ENCODE results near the gene LRRC53.

LRRC53 gene

DNA sequence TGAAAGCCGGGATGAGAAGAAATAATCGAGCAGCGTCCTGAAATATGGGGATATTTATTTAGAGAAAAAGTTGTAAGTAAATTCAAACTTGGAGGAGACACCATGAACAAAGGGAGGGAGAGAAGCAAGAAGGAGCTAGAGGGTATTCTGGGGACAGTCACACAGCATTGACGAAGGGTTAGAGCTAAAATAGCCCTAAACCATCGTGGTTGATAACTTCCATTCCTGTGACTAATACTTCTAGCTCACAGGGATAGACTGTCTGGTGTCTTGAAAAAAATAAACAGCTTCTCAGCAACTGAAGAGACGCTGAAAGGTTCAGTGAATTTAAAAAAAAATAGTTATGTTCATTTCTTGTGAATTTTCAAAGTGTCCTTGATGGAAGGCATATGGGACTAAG lies 86.7 kb downstream of the LRRC53 start:
- H3K9me3 ChIP-seq (ENCODE audit: control extremely low read depth in 1 of 5, control insufficient read depth in 4 of 5, insufficient read depth in 2 of 5, low read depth in 1 of 5, low read length in 4 of 5), result no peaks in the 10 kb centered on the region
- CTCF ChIA-PET, result interaction anchor here (1.0 kb wide), 1 partner anchor 569 kb away, joined by 3 read pairs; no protein-coding TSS in a partner anchor
- no peak for DNase-seq
- 96% methylated on average over 5 of the region's 6 CpGs for WGBS (ENCODE audit: insufficient coverage)
- POLR2A ChIA-PET, result no interaction called here
- H3K4me3 ChIP-seq (ENCODE audit: control insufficient read depth in 1 of 7, extremely low read depth in 1 of 7, insufficient read depth in 4 of 7, low read depth in 2 of 7, low read length in 6 of 7), result no peak overlapping the region
- H3K27ac ChIP-seq (ENCODE audit: insufficient read depth in 1 of 2, low read depth in 1 of 2, low read length in 2 of 2, poor library complexity in 1 of 2, severe bottlenecking in 2 of 2), result no peak overlapping the region
- no peaks in the 10 kb centered on the region for H3K36me3 ChIP-seq (ENCODE audit: control insufficient read depth in 4 of 4, insufficient read depth in 4 of 4, low read length in 3 of 4)
- H3K4me1 ChIP-seq (ENCODE audit: control extremely low read depth in 1 of 4, control insufficient read depth in 4 of 4, insufficient read depth in 4 of 4, low read length in 3 of 4), result no peaks in the 10 kb centered on the region
- H3K27me3 ChIP-seq (replicated peaks in 2 of 5; ENCODE audit: control insufficient read depth in 4 of 5, insufficient read depth in 5 of 5, low read length in 4 of 5), result no peaks in the 10 kb centered on the region

DNA sequence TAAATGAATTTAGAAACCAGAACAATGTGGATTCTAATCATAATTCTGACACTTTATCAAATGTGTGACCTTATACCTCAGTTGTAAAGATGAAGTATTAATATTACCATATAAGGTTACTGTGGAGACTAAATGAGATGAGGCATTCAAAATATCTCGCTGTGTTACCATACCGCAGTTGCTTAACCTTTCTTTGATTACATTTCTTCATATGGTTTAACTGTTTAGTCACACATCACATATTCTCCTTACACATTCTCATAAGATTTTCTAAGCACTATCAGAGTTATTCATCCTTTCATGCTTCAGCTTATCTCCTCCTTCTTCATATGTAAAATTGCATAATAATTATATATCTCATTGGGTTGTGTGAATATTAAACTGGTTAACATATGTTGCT lies 88.9 kb downstream of the LRRC53 start:
- Histone ChIP-seq H3K4me3 (ENCODE audit: control insufficient read depth in 1 of 7, extremely low read depth in 1 of 7, insufficient read depth in 4 of 7, low read depth in 2 of 7, low read length in 6 of 7) (no peak overlapping the region), H3K27ac (ENCODE audit: insufficient read depth in 1 of 2, low read depth in 1 of 2, low read length in 2 of 2, poor library complexity in 1 of 2, severe bottlenecking in 2 of 2) (no peak overlapping the region), H3K9me3 (ENCODE audit: control extremely low read depth in 1 of 5, control insufficient read depth in 4 of 5, insufficient read depth in 2 of 5, low read depth in 1 of 5, low read length in 4 of 5) (no peaks in the 10 kb centered on the region), H3K4me1 (ENCODE audit: control extremely low read depth in 1 of 4, control insufficient read depth in 4 of 4, insufficient read depth in 4 of 4, low read length in 3 of 4) (no peaks in the 10 kb centered on the region), H3K27me3 (replicated peaks in 2 of 5; ENCODE audit: control insufficient read depth in 4 of 5, insufficient read depth in 5 of 5, low read length in 4 of 5) (no peaks in the 10 kb centered on the region), H3K36me3 (ENCODE audit: control insufficient read depth in 4 of 4, insufficient read depth in 4 of 4, low read length in 3 of 4) (no peaks in the 10 kb centered on the region)
- WGBS (ENCODE audit: insufficient coverage), result no CpG with 5 or more reads among the region's 2 CpGs
- DNase-seq, result no peak
- ChIA-PET CTCF (no interaction called here), POLR2A (no interaction called here)

DNA sequence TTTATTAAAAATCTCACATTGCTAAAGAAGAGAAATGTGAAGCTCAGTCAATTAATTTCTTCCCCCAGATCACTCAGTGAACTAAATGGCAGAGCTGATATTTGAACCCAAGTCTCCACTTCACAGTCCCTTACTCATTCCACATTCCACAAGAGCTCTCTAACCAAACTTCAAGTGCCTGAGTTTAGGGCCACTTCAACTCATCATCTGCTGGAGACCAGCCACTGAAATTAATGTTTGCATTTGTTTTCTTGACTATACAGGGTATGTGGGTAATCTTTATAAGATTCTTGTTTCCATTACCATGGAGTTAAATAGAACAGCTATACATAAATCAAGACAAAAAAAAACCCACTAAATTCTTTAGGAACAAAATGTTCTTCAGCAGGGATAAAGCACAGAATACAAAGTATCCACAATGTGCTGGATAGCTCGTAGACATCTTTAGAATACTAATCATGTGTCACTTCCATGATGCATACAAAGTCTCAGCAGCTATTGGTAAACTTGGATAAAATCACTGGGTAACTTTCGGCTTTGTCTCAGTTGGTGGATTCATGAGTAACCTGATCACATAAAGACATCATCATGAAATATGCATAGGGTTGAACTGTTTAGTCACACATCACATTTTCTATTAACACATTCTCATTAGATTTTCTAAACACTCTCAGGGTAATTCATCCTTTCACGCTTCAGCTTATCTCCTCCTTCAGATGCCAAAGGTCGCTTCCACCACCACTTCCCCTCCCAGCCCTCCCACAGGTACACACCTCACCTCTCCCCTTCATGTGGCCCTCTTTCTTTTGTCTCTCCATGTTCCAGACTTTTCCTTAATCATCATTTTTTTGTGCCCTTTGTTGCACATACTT lies 89.8 kb downstream of the LRRC53 start:
- Histone ChIP-seq H3K36me3 (ENCODE audit: control insufficient read depth in 4 of 4, insufficient read depth in 4 of 4, low read length in 3 of 4) (no peaks in the 10 kb centered on the region), H3K4me3 (ENCODE audit: control insufficient read depth in 1 of 7, extremely low read depth in 1 of 7, insufficient read depth in 4 of 7, low read depth in 2 of 7, low read length in 6 of 7) (no peak overlapping the region), H3K27ac (ENCODE audit: insufficient read depth in 1 of 2, low read depth in 1 of 2, low read length in 2 of 2, poor library complexity in 1 of 2, severe bottlenecking in 2 of 2) (no peak overlapping the region), H3K27me3 (replicated peaks in 2 of 5; ENCODE audit: control insufficient read depth in 4 of 5, insufficient read depth in 5 of 5, low read length in 4 of 5) (no peaks in the 10 kb centered on the region), H3K9me3 (ENCODE audit: control extremely low read depth in 1 of 5, control insufficient read depth in 4 of 5, insufficient read depth in 2 of 5, low read depth in 1 of 5, low read length in 4 of 5) (no peaks in the 10 kb centered on the region), H3K4me1 (ENCODE audit: control extremely low read depth in 1 of 4, control insufficient read depth in 4 of 4, insufficient read depth in 4 of 4, low read length in 3 of 4) (no peaks in the 10 kb centered on the region)
- ChIA-PET CTCF (no interaction called here), POLR2A (no interaction called here)
- DNase-seq, result no peak
- 86% methylated on average over 3 of the region's 4 CpGs for WGBS (ENCODE audit: insufficient coverage)

DNA sequence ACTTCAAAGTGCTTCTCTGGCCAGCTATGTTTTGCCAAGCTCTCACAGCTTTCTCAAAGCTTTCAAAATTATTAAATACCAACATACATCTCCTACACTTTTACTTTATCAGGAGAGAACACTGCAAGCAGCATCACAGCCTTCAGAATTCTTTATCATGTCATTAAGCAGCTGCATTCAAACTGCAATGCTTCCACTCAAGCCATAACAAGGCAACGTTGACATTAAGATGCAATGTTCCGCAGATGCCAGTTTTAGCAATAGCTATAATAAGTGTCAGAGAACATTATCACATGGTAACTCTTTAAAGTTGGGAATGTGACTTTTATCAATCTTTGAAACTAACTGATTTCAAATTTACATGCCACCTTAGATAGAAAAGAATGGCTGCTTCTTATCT lies 91.9 kb downstream of the LRRC53 start:
- CTCF ChIA-PET, result no interaction called here
- 100% methylated on average over 1 of the region's 2 CpGs for WGBS (ENCODE audit: insufficient coverage)
- POLR2A ChIA-PET, result no interaction called here

More for the DNA sequence above, 91.9 kb downstream of the LRRC53 start:
- no peak for DNase-seq
- Histone ChIP-seq H3K36me3 (ENCODE audit: control insufficient read depth in 4 of 4, insufficient read depth in 4 of 4, low read length in 3 of 4) (no peaks in the 10 kb centered on the region), H3K4me3 (ENCODE audit: control insufficient read depth in 1 of 7, extremely low read depth in 1 of 7, insufficient read depth in 4 of 7, low read depth in 2 of 7, low read length in 6 of 7) (no peak overlapping the region), H3K27ac (ENCODE audit: insufficient read depth in 1 of 2, low read depth in 1 of 2, low read length in 2 of 2, poor library complexity in 1 of 2, severe bottlenecking in 2 of 2) (no peak overlapping the region), H3K27me3 (replicated peaks in 2 of 5; ENCODE audit: control insufficient read depth in 4 of 5, insufficient read depth in 5 of 5, low read length in 4 of 5) (no peaks in the 10 kb centered on the region), H3K9me3 (ENCODE audit: control extremely low read depth in 1 of 5, control insufficient read depth in 4 of 5, insufficient read depth in 2 of 5, low read depth in 1 of 5, low read length in 4 of 5) (no peaks in the 10 kb centered on the region), H3K4me1 (ENCODE audit: control extremely low read depth in 1 of 4, control insufficient read depth in 4 of 4, insufficient read depth in 4 of 4, low read length in 3 of 4) (no peaks in the 10 kb centered on the region)

All from common myeloid progenitor, CD34-positive (primary cell).